Measurements from ENCODE around the gene GOLGA6L24.
A peak's percentile ranks its signal among the peaks of the same experiment; 100 is the strongest.
"Not testable (repeated sequence)": the region's sequence is repeated elsewhere in the genome, so short reads cannot be mapped to it uniquely, and the experiment has no call there.

GOLGA6L24 gene

GRCh38 chr15:28357984-28358383 is at the start of gene GOLGA6L24:
TSS of gene GOLGA6L24 (minus strand) at chr15:28358084. CDS start at chr15:28358023, 61 bp downstream.
- DNase-seq, result not testable (repeated sequence)

DNA sequence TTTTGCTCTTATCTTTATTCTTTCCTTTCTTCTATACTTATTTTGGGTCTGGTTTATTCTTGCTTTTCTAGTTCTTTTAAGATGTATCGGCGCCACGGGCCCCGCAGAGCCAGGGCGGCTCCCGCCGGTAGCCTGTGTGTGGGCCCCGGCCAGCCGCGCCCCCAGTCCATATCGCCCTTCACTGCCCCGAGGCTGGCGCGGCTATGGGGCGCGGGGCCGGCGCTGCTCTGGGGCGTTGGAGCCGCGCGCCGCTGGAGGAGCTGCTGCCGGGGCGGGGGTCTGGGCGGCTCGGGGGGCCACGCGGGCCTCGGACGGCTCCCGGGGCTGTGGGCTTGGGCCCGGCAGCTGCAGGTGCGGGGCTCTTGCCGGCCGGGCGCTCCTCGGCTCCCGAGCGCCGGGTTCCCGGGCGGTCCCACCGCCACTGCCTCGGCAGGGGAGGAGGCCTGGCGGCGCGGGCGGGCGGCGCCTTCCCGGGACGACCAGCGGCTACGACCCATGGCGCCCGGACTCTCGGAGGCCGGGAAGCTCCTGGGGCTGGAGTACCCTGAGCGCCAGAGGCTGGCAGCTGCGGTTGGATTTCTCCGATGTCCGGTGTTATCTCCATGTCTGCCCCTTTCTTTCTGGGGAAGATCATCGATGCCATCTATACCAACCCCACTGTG is 45.0 kb upstream of the GOLGA6L24 start:
- not testable (repeated sequence) for DNase-seq

DNA sequence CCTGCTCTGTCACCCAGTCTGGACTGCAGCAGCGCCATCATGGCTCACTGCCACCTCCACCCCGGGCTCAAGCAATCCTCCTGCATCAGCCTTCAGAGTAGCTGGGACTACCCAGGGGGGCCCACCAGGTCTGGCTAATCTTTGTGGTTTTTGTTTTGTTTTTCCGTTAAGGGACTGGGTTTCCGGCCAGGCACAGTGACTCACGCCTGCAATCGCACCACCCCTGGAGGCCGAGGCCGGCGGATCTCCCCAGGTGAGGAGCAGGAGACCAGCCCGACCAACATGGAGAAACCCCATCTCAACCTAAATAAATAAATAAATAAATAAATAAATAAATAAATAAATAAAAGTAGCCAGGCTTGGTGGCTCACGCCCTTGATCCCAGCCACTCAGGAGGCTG is 38.1 kb upstream of the GOLGA6L24 start:
- DNase-seq, result not testable (repeated sequence)

GRCh38 chr15:28380053-28380452 is 22.2 kb upstream of the GOLGA6L24 start:
- peak; percentile 26 for DNase-seq

GRCh38 chr15:28378364-28378763 is 20.5 kb upstream of the GOLGA6L24 start, which contains the start of gene GOLGA8F:
TSS of gene GOLGA8F (plus strand) at chr15:28378664. CDS start at chr15:28378762, 98 bp downstream.
- DNase-seq, result not testable (repeated sequence)

GRCh38 chr15:28365502-28365901 is 7.6 kb upstream of the GOLGA6L24 start:
- not testable (repeated sequence) for DNase-seq

- not testable (repeated sequence) for DNase-seq
Measured at GRCh38 chr15:28322129-28322588, 35.7 kb downstream of the GOLGA6L24 start, which contains the start of gene HERC2. TSS of gene HERC2 (minus strand) at chr15:28322179. CDS start at chr15:28321433, 746 bp downstream.

GRCh38 chr15:28321358-28322078 is 36.4 kb downstream of the GOLGA6L24 start:
- DNase-seq, result peak; percentile 13

- not testable (repeated sequence) for DNase-seq
Measured at GRCh38 chr15:28319725-28320124, 38.2 kb downstream of the GOLGA6L24 start.

GRCh38 chr15:28318828-28319227 is 39.1 kb downstream of the GOLGA6L24 start:
- not testable (repeated sequence) for DNase-seq

GRCh38 chr15:28318122-28318521 is 39.8 kb downstream of the GOLGA6L24 start:
- DNase-seq, result not testable (repeated sequence)

DNA sequence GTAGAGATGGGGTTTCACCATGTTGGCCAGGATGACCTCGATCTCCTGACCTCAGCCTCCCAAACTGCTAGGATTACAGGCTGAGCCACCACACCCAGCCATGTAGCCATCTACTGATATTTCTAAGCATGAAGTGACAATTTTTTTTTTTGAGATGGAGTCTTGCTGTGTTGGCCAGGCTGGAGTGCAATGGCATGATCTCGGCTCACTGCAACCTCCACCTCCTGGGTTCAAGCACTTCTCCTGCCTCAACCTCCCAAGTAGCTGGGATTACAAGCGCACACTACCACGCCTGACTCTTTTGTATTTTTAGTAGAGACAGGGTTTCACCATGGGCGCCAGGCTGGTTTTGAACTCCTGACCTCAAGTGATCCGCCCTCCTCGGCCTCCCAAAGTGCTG is 40.9 kb downstream of the GOLGA6L24 start:
- not testable (repeated sequence) for DNase-seq

- not testable (repeated sequence) for DNase-seq
Measured at GRCh38 chr15:28310454-28310853, 47.4 kb downstream of the GOLGA6L24 start.

GRCh38 chr15:28308718-28309117 is 49.2 kb downstream of the GOLGA6L24 start:
- DNase-seq, result not testable (repeated sequence)
